HG03442 (cell line): ENCODE results near the gene MYL12B.
"Not testable (repeated sequence)": the region's sequence is repeated elsewhere in the genome, so short reads cannot be mapped to it uniquely, and the experiment has no call there.

Source experiments
- ATAC-seq: cut with Tn5 transposase; IDR thresholded peaks from one replicate; pipeline ENCODE4 v1.9.1; 2021; ENCODE audit warnings: mild to moderate bottlenecking, moderate library complexity; ENCODE audit not compliant: unreplicated experiment

MYL12B gene

GRCh38 chr18:3261373-3262233 lies at the start of gene MYL12B:
Gene MYL12B, plus strand, starts transcription at chr18:3262133. Its CDS starts 10,766 bp downstream, at chr18:3272899.
- ATAC-seq: peak; percentile 78

GRCh38 chr18:3212657-3213056 lies 49.3 kb upstream of the MYL12B start:
- ATAC-seq: no peak

- ATAC-seq: no peak
These were observed 48.5 kb upstream of the MYL12B start for GRCh38 chr18:3213300-3214059.

GRCh38 chr18:3214855-3215637 lies 46.9 kb upstream of the MYL12B start:
- ATAC-seq: no peak

- no peak for ATAC-seq
These were observed 44.9 kb upstream of the MYL12B start for GRCh38 chr18:3216987-3217386.

GRCh38 chr18:3217948-3218647 lies 43.8 kb upstream of the MYL12B start:
- ATAC-seq: no peak

- ATAC-seq: no peak
These were observed 43.1 kb upstream of the MYL12B start for GRCh38 chr18:3218819-3219218.

- no peak for ATAC-seq
These were observed 42.7 kb upstream of the MYL12B start for GRCh38 chr18:3219241-3219630.

GRCh38 chr18:3219631-3220335 lies 42.1 kb upstream of the MYL12B start, which contains the start of gene MYOM1:
Gene MYOM1, minus strand, starts transcription at chr18:3219968. Its CDS starts 4,745 bp downstream, at chr18:3215223.
- ATAC-seq: no peak

GRCh38 chr18:3220868-3221267 lies 41.1 kb upstream of the MYL12B start:
- ATAC-seq: not testable (repeated sequence)

GRCh38 chr18:3221496-3221895 lies 40.4 kb upstream of the MYL12B start:
- ATAC-seq: no peak

- no peak for ATAC-seq
These were observed 38.6 kb upstream of the MYL12B start for GRCh38 chr18:3223356-3223755.

- no peak for ATAC-seq
These were observed 37.7 kb upstream of the MYL12B start for GRCh38 chr18:3224223-3224622.

- no peak for ATAC-seq
These were observed 36.3 kb upstream of the MYL12B start for GRCh38 chr18:3225588-3225987.

- ATAC-seq: no peak
These were observed 35.9 kb upstream of the MYL12B start for GRCh38 chr18:3226048-3226447.

- ATAC-seq: no peak
These were observed 31.3 kb upstream of the MYL12B start for GRCh38 chr18:3230401-3231334.

GRCh38 chr18:3233004-3233403 lies 28.9 kb upstream of the MYL12B start:
- ATAC-seq: no peak

- no peak for ATAC-seq
These were observed 28.3 kb upstream of the MYL12B start for GRCh38 chr18:3233433-3234168.
